Astrocyte (in vitro differentiated cells and primary cell): ENCODE results near the gene KHSRP. TPM values are rescaled to one million over a fixed set of nuclear protein-coding genes. Genes with fewer than 3 reads are reported as not detected.

Experiments
- DNase-seq: peaks from one replicate; pipeline ENCODE4 v3.0.0-alpha.2; 2010; ENCODE audit warnings: low read depth
- FAIRE-seq: peaks from 2 replicates; lab custom pipeline; 2011; peaks lifted over from hg19 to GRCh38; lab: Jason Lieb, UNC
- H2AFZ ChIP-seq: 2 replicates; pipeline ENCODE4 v1.6.0; 2012; ENCODE audit warnings: low read depth, low read length, inconsistent platforms
- H3K27ac ChIP-seq: 2 replicates; pipeline ENCODE4 v1.5.1; 2011; ENCODE audit warnings: low read depth, low read length, inconsistent platforms
- H3K27me3 ChIP-seq: 2 replicates; pipeline ENCODE4 v1.6.0; 2011; ENCODE audit warnings: low read length, inconsistent platforms; ENCODE audit not compliant: insufficient read depth
- H3K36me3 ChIP-seq: 2 replicates; pipeline ENCODE4 v1.5.1; 2011; ENCODE audit warnings: low read length, inconsistent platforms; ENCODE audit not compliant: insufficient read depth
- H3K4me1 ChIP-seq: 2 replicates; pipeline ENCODE4 v1.5.1; 2011; ENCODE audit warnings: low read length, inconsistent platforms; ENCODE audit not compliant: insufficient read depth
- H3K4me2 ChIP-seq: 2 replicates; pipeline ENCODE4 v1.6.0; 2012; ENCODE audit warnings: low read length, inconsistent platforms
- H3K4me3 ChIP-seq: 2 replicates; pipeline ENCODE4 v1.5.1; 2011; ENCODE audit warnings: low read depth, mild to moderate bottlenecking, low read length, inconsistent platforms; ENCODE audit not compliant: insufficient read depth
- H3K79me2 ChIP-seq: 2 replicates; pipeline ENCODE4 v1.6.0; 2012; ENCODE audit warnings: mild to moderate bottlenecking, low read length, inconsistent platforms; ENCODE audit not compliant: insufficient read depth
- H3K9ac ChIP-seq: 2 replicates; pipeline ENCODE4 v1.6.0; 2012; ENCODE audit warnings: mild to moderate bottlenecking, low read length, inconsistent platforms
- H3K9me3 ChIP-seq: 2 replicates; pipeline ENCODE4 v1.5.1; 2012; ENCODE audit warnings: low read depth, mild to moderate bottlenecking, low read length, inconsistent platforms; ENCODE audit not compliant: insufficient read depth
- H4K20me1 ChIP-seq: 2 replicates; pipeline ENCODE4 v1.6.0; 2012; ENCODE audit warnings: low read length, inconsistent platforms; ENCODE audit not compliant: insufficient read depth
- H3K27ac Mint-ChIP-seq: one replicate; pipeline ENCODE4 v1.8.0; 2021; ENCODE audit warnings: mild to moderate bottlenecking, mixed read lengths; ENCODE audit not compliant: unreplicated experiment
- H3K27me3 Mint-ChIP-seq: one replicate; pipeline ENCODE4 v1.8.0; 2021; ENCODE audit warnings: low read depth, mixed read lengths; ENCODE audit not compliant: unreplicated experiment
- H3K36me3 Mint-ChIP-seq: one replicate; pipeline ENCODE4 v1.8.0; 2021; ENCODE audit warnings: low read depth, mixed read lengths; ENCODE audit not compliant: unreplicated experiment
- H3K4me1 Mint-ChIP-seq: one replicate; pipeline ENCODE4 v1.8.0; 2021; ENCODE audit warnings: low read depth, mixed read lengths; ENCODE audit not compliant: unreplicated experiment
- H3K4me3 Mint-ChIP-seq: one replicate; pipeline ENCODE4 v1.8.0; 2021; ENCODE audit warnings: mild to moderate bottlenecking, moderate library complexity, mixed read lengths; ENCODE audit not compliant: unreplicated experiment
- H3K9me3 Mint-ChIP-seq: one replicate; pipeline ENCODE4 v1.8.0; 2021; ENCODE audit warnings: mild to moderate bottlenecking, mixed read lengths; ENCODE audit not compliant: unreplicated experiment
- EZH2 ChIP-seq: IDR thresholded peaks from 2 replicates; pipeline ENCODE4 v1.6.1; 2012; ENCODE audit warnings: mild to moderate bottlenecking, low read length, inconsistent platforms; ENCODE audit not compliant: insufficient read depth
- total RNA-seq: library from RNA; stranded (reverse); gene quantifications from 2 replicates; pipeline ENCODE4 v1.2.1, GENCODE V29; 2021
- TF ChIP-seq, protein P1 (sequence below): IDR thresholded peaks from 2 replicates; pipeline ENCODE4 v1.5.1; 2011; ENCODE audit warnings: low read depth, mild to moderate bottlenecking, inconsistent platforms, low read length, moderate library complexity; ENCODE audit not compliant: insufficient read depth

The KHSRP gene
- total RNA-seq, 1 donor from 2014 or later, result 297 TPM

DNA sequence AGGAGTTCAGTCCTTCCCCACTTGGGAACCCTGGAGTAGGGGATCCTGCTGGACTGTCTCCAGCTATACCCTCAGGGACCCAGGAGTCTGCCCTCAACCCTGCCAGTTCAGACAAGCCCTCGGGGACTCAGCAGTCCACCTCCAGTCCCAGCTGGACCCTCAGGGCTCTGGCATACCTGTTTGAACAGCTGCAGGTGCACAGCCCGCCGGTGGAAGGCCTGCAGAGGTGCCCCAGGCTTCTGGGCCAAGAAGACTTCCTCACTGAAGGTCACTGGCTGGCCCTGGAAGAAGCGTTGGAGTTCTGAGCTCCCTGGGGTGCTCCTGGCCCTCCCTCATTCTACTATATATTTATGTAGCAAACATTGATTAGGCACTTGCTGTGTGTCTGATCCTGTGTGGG lies 48.1 kb upstream of the KHSRP start:
- no peak for DNase-seq

DNA sequence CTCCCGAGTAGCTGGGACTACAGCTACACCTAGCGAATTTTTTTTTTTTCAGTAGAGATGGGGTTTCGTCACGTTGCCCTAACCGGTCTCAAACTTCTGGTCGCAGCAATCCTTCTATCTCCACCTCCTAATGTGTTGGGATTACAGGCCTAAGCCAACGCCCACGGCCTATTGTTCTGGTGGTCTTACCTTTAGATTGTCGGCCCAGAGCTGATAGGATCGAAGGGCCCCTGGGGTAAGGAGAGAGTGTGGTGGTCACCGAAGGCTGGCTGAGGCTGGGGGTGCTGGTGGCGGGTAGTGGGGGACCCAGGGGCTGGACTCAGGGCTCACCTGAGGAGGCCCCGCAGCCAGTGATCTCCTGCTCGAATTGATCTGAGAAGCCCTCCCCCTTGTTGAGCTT lies 46.5 kb upstream of the KHSRP start:
- Mint-ChIP-seq H3K27me3 (peaks cover 20% of the 10 kb centered on the region), H3K4me1 (no peaks in the 10 kb centered on the region), H3K4me3 (no peak overlapping the region), H3K36me3 (no peaks in the 10 kb centered on the region), H3K9me3 (no peaks in the 10 kb centered on the region), H3K27ac (no peak overlapping the region)
- no peak overlapping the region for H3K9ac ChIP-seq
- no peaks in the 10 kb centered on the region for H3K36me3 ChIP-seq
- H3K9me3 ChIP-seq, result no peaks in the 10 kb centered on the region
- no peak for FAIRE-seq
- no peak overlapping the region for H3K4me3 ChIP-seq
- no peak overlapping the region for H3K4me2 ChIP-seq
- H3K27ac ChIP-seq, result no peak overlapping the region
- DNase-seq, result no peak
- no peaks in the 10 kb centered on the region for H3K79me2 ChIP-seq
- no peaks in the 10 kb centered on the region for H4K20me1 ChIP-seq
- no peaks in the 10 kb centered on the region for H3K4me1 ChIP-seq
- TF ChIP-seq, protein P1, sequence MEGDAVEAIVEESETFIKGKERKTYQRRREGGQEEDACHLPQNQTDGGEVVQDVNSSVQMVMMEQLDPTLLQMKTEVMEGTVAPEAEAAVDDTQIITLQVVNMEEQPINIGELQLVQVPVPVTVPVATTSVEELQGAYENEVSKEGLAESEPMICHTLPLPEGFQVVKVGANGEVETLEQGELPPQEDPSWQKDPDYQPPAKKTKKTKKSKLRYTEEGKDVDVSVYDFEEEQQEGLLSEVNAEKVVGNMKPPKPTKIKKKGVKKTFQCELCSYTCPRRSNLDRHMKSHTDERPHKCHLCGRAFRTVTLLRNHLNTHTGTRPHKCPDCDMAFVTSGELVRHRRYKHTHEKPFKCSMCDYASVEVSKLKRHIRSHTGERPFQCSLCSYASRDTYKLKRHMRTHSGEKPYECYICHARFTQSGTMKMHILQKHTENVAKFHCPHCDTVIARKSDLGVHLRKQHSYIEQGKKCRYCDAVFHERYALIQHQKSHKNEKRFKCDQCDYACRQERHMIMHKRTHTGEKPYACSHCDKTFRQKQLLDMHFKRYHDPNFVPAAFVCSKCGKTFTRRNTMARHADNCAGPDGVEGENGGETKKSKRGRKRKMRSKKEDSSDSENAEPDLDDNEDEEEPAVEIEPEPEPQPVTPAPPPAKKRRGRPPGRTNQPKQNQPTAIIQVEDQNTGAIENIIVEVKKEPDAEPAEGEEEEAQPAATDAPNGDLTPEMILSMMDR, result no peak
- no peak for TF ChIP-seq EZH2
- H3K27me3 ChIP-seq, result peaks cover 16% of the 10 kb centered on the region
- H2AFZ ChIP-seq, result no peak overlapping the region

More for the DNA sequence above, 48.1 kb upstream of the KHSRP start:
- TF ChIP-seq, protein P1, result no peak
- TF ChIP-seq EZH2, result no peak
- no peaks in the 10 kb centered on the region for H3K79me2 ChIP-seq
- peaks cover 13% of the 10 kb centered on the region for H3K27me3 ChIP-seq
- Mint-ChIP-seq H3K4me3 (no peak overlapping the region), H3K27ac (no peak overlapping the region), H3K9me3 (no peaks in the 10 kb centered on the region), H3K4me1 (no peaks in the 10 kb centered on the region), H3K36me3 (no peaks in the 10 kb centered on the region), H3K27me3 (peaks cover 16% of the 10 kb centered on the region)
- no peak overlapping the region for H2AFZ ChIP-seq
- H3K9me3 ChIP-seq, result no peaks in the 10 kb centered on the region
- H3K36me3 ChIP-seq, result no peaks in the 10 kb centered on the region
- H3K9ac ChIP-seq, result no peak overlapping the region
- H4K20me1 ChIP-seq, result no peaks in the 10 kb centered on the region
- no peak overlapping the region for H3K4me2 ChIP-seq
- H3K4me1 ChIP-seq, result no peaks in the 10 kb centered on the region
- FAIRE-seq, result no peak
- no peak overlapping the region for H3K27ac ChIP-seq
- H3K4me3 ChIP-seq, result no peak overlapping the region

DNA sequence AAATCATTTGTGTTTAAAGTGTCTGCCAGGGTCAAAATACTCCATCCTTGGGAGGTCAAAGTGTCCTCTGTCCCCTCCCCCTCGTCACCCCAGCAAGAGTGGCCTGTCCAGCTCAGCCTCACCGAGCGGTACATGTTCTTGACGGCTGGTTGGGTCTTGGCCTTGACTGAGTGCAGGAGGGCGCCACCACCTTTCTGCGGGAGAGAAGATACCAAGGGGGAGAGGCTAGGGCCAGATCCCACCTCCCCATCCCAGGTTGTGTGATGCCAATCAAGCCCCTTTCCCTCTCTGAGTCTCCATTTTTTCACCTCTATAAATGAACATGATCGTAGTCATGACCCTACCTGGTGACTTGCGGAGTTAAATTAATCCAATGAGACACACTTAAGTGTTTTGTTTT lies 45.6 kb upstream of the KHSRP start:
- H3K27ac Mint-ChIP-seq, result no peak overlapping the region
- H3K36me3 Mint-ChIP-seq, result no peaks in the 10 kb centered on the region
- Histone ChIP-seq H3K27ac (no peak overlapping the region), H2AFZ (no peak overlapping the region), H3K4me3 (no peak overlapping the region), H3K9me3 (no peaks in the 10 kb centered on the region), H3K4me2 (no peak overlapping the region), H3K9ac (no peak overlapping the region), H3K36me3 (no peaks in the 10 kb centered on the region), H3K4me1 (no peaks in the 10 kb centered on the region), H4K20me1 (no peaks in the 10 kb centered on the region), H3K27me3 (peaks cover 11% of the 10 kb centered on the region), H3K79me2 (no peaks in the 10 kb centered on the region)
- TF ChIP-seq, protein P1, result no peak
- FAIRE-seq, result no peak
- H3K27me3 Mint-ChIP-seq, result peaks cover 22% of the 10 kb centered on the region
- H3K4me3 Mint-ChIP-seq, result no peak overlapping the region
- H3K4me1 Mint-ChIP-seq, result no peaks in the 10 kb centered on the region
- H3K9me3 Mint-ChIP-seq, result no peaks in the 10 kb centered on the region
- no peak for DNase-seq
